CD4-positive, alpha-beta T cell (primary cell): ENCODE data around the gene PHKA1. TPM values are rescaled to one million over a fixed set of nuclear protein-coding genes. Genes with fewer than 3 reads are reported as not detected.

Source experiments
- ATAC-seq: fragments of 200-7000 bp; cut with Tn5 transposase; one replicate; pipeline ENCODE4 v1.10.0; 2022; ENCODE audit warnings: mild to moderate bottlenecking; ENCODE audit not compliant: poor library complexity
- CTCF ChIA-PET: fragments of 350-600 bp; sonication (Branson Sonifier 250); formaldehyde crosslinking; loops from one replicate; lab custom pipeline; 2021; ENCODE audit warnings: antibody characterized with exemption, inconsistent platforms; lab: Charles Lee
- POLR2A ChIA-PET: fragments of 350-600 bp; sonication (Branson Sonifier 250); formaldehyde crosslinking; loops from one replicate; lab custom pipeline; 2021; ENCODE audit warnings: antibody characterized with exemption, inconsistent platforms; lab: Charles Lee
- DNase-seq, 14 experiments: peaks; one replicate each; pipeline ENCODE4 v3.0.0-alpha.2; 2013 to 2020; ENCODE audit warnings: mixed read lengths in 2 of 14
- H3K27ac ChIP-seq, 2 donors: one replicate each; pipeline versions ENCODE4 v1.5.1 to v1.7.0; 2013; ENCODE audit warnings: low read length in 2 of 2, low read depth in 1 of 2, mild to moderate bottlenecking in 1 of 2
- H3K27me3 ChIP-seq, 2 experiments: 1 replicate in 1 of 2; 2 replicates in 1 of 2; pipeline versions ENCODE4 v1.6.1 to v1.7.0; 2013; ENCODE audit warnings: low read length in 2 of 2, control low read depth in 1 of 2, mild to moderate bottlenecking in 1 of 2, moderate library complexity in 1 of 2; ENCODE audit not compliant: insufficient read depth in 2 of 2, control insufficient read depth in 1 of 2
- H3K36me3 ChIP-seq: one replicate; pipeline ENCODE4 v1.6.1; 2013; ENCODE audit warnings: low read length, control low read depth; ENCODE audit not compliant: insufficient read depth
- H3K4me1 ChIP-seq: one replicate; pipeline ENCODE4 v1.6.1; 2013; ENCODE audit warnings: low read length, control low read depth; ENCODE audit not compliant: insufficient read depth
- H3K4me3 ChIP-seq: one replicate; pipeline ENCODE4 v1.5.1; 2013; ENCODE audit warnings: mild to moderate bottlenecking, low read length, moderate library complexity
- H3K9me3 ChIP-seq, 2 experiments: 1 replicate in 1 of 2; 2 replicates in 1 of 2; pipeline versions ENCODE4 v1.6.1 to v1.7.0; 2013; ENCODE audit warnings: low read length in 2 of 2, mild to moderate bottlenecking in 2 of 2, control low read depth in 1 of 2, moderate library complexity in 1 of 2; ENCODE audit not compliant: control insufficient read depth in 1 of 2, insufficient read depth in 1 of 2
- H3K27ac Mint-ChIP-seq: one replicate; pipeline ENCODE4 v1.8.0; 2020; ENCODE audit warnings: mixed read lengths
- H3K27me3 Mint-ChIP-seq: one replicate; pipeline ENCODE4 v1.8.0; 2021; ENCODE audit warnings: mixed read lengths
- H3K36me3 Mint-ChIP-seq: one replicate; pipeline ENCODE4 v1.8.0; 2021; ENCODE audit warnings: low read depth, mixed read lengths
- H3K4me1 Mint-ChIP-seq: one replicate; pipeline ENCODE4 v1.8.0; 2021; ENCODE audit warnings: low read depth, mixed read lengths
- H3K4me3 Mint-ChIP-seq: one replicate; pipeline ENCODE4 v1.8.0; 2020; ENCODE audit warnings: mild to moderate bottlenecking, mixed read lengths
- H3K9me3 Mint-ChIP-seq: one replicate; pipeline ENCODE4 v1.8.0; 2020; ENCODE audit warnings: mixed read lengths
- intact Hi-C, 2 experiments: fragments of 100-400 bp; cut with DNase I in 1 of 2; cut with micrococcal nuclease in 1 of 2; formaldehyde crosslinking; loops; one replicate each; pipeline versions ENCODE4 v1.15.1 to v1.9.0; 2023 to 2025; cut with DNase I, micrococcal nuclease
- total RNA-seq, 174 experiments: library from RNA in 2 of 174; stranded (reverse) in 2 of 174; gene quantifications; one replicate each; pipeline ENCODE4 v1.2.3 and lab custom pipeline; 2021 to 2026
- TF ChIP-seq, protein P1 (sequence below): fragments of 200-600 bp; IDR thresholded peaks from one replicate; pipeline ENCODE4 v1.8.0; 2022; ENCODE audit warnings: antibody characterized with exemption, mild to moderate bottlenecking

Gene PHKA1
- total RNA-seq, 2 experiments from 2014 or later, result 0.39 to 0.63 TPM

DNA sequence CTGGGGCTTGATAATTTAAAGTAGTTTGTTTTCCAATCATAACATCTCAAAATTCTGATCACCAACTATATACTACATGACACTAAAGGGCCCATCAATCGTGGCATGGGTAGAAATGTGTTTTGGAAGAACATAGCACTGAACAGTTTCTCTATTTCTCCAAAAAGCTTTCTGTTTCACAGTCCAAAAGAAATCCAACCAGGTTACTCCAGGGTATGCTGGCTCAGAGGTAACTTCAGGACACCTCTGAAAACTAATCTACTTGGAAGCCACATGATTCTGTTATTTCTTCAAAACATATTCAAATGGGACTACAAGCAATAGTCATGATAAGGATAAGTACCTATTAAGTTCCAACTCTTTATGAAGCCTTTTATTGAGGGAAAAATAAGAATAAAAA lies 8.3 kb downstream of the PHKA1 start:
- ATAC-seq, result no peak
- POLR2A ChIA-PET, result no interaction called here
- Histone ChIP-seq H3K27ac (no peak overlapping the region), H3K4me1 (no peaks in the 10 kb centered on the region), H3K27me3 (no peaks in the 10 kb centered on the region), H3K9me3 (no peaks in the 10 kb centered on the region), H3K36me3 (no peaks in the 10 kb centered on the region), H3K4me3 (no peak overlapping the region)
- no peaks in the 10 kb centered on the region for H3K36me3 Mint-ChIP-seq
- intact Hi-C loops, result no loop called here
- CTCF ChIA-PET, result no interaction called here
- no peaks in the 10 kb centered on the region for H3K9me3 Mint-ChIP-seq
- H3K27ac Mint-ChIP-seq, result no peak overlapping the region
- no peak for DNase-seq
- TF ChIP-seq, protein P1, sequence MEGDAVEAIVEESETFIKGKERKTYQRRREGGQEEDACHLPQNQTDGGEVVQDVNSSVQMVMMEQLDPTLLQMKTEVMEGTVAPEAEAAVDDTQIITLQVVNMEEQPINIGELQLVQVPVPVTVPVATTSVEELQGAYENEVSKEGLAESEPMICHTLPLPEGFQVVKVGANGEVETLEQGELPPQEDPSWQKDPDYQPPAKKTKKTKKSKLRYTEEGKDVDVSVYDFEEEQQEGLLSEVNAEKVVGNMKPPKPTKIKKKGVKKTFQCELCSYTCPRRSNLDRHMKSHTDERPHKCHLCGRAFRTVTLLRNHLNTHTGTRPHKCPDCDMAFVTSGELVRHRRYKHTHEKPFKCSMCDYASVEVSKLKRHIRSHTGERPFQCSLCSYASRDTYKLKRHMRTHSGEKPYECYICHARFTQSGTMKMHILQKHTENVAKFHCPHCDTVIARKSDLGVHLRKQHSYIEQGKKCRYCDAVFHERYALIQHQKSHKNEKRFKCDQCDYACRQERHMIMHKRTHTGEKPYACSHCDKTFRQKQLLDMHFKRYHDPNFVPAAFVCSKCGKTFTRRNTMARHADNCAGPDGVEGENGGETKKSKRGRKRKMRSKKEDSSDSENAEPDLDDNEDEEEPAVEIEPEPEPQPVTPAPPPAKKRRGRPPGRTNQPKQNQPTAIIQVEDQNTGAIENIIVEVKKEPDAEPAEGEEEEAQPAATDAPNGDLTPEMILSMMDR, result no peak
- H3K4me3 Mint-ChIP-seq, result no peak overlapping the region
- no peaks in the 10 kb centered on the region for H3K4me1 Mint-ChIP-seq
- H3K27me3 Mint-ChIP-seq, result no peaks in the 10 kb centered on the region

DNA sequence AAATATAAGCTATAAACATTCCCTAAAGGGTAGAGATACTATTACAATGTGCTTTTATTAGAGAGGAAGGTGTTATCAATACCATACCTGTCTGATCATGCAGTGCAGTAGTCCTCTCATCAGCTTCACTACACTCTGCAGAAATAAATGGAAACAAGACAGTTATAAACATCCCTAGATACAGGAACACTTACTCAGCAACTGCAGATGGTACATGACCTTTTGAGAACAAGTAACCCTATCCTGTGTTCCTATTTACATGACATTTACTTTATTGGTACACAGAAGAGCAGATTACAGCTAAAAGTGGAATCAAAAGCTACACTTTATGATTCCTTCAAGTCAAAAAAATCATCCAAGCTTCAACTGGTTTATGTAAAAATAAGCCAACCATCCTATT lies 9.0 kb downstream of the PHKA1 start:
- H3K36me3 ChIP-seq, result no peaks in the 10 kb centered on the region
- H3K4me1 ChIP-seq, result no peaks in the 10 kb centered on the region
- no peak overlapping the region for H3K4me3 Mint-ChIP-seq
- H3K36me3 Mint-ChIP-seq, result no peaks in the 10 kb centered on the region
- CTCF ChIA-PET, result no interaction called here
- H3K27me3 ChIP-seq, result no peaks in the 10 kb centered on the region
- H3K4me1 Mint-ChIP-seq, result no peaks in the 10 kb centered on the region
- no peaks in the 10 kb centered on the region for H3K27me3 Mint-ChIP-seq
- H3K9me3 Mint-ChIP-seq, result no peaks in the 10 kb centered on the region
- H3K9me3 ChIP-seq, result no peaks in the 10 kb centered on the region
- intact Hi-C loops, result no loop called here
- ATAC-seq, result no peak
- TF ChIP-seq, protein P1, result no peak
- H3K4me3 ChIP-seq, result no peak overlapping the region
- H3K27ac ChIP-seq, result no peak overlapping the region
- POLR2A ChIA-PET, result no interaction called here
- H3K27ac Mint-ChIP-seq, result no peak overlapping the region
- no peak for DNase-seq

DNA sequence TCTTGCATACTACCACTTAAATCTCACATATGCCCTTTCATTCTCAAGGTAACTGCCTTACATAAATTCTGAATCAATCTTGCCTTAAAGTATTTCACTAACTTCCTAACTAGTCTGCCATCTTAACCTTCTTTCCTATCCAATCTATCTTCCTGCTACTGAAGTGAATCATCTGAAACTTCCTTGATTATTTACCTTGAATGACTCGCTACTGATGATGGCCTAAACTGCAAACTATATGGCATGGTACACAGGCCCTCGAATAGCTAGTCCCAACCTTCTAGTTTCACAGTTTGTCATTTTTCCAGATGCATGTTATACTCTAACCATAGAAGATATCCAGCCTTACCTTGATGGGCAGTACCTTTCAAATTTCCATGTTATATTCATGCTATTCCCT lies 19.9 kb downstream of the PHKA1 start:
- Mint-ChIP-seq H3K4me3 (no peak overlapping the region), H3K9me3 (no peaks in the 10 kb centered on the region), H3K4me1 (no peaks in the 10 kb centered on the region), H3K27ac (no peak overlapping the region), H3K27me3 (no peaks in the 10 kb centered on the region), H3K36me3 (no peaks in the 10 kb centered on the region)
- intact Hi-C loops, result no loop called here
- TF ChIP-seq, protein P1, result no peak
- no peaks in the 10 kb centered on the region for H3K27me3 ChIP-seq
- H3K4me3 ChIP-seq, result no peak overlapping the region
- H3K4me1 ChIP-seq, result no peaks in the 10 kb centered on the region
- DNase-seq (no peak), ATAC-seq (no peak)
- H3K9me3 ChIP-seq, result no peaks in the 10 kb centered on the region
- H3K27ac ChIP-seq, result no peak overlapping the region
- no peaks in the 10 kb centered on the region for H3K36me3 ChIP-seq
- POLR2A ChIA-PET, result no interaction called here
- CTCF ChIA-PET, result no interaction called here
